Activated naive CD4-positive, alpha-beta T cell (primary cell): ENCODE data around the gene KATNB1.
A peak's percentile ranks its signal among the peaks of the same experiment; 100 is the strongest.
"Not testable (repeated sequence)": the region's sequence is repeated elsewhere in the genome, so short reads cannot be mapped to it uniquely, and the experiment has no call there.

Source experiments
- DNase-seq, 4 experiments: peaks; one replicate each; lab custom pipeline; 2025; lab: John Stamatoyannopoulos, UW

Gene KATNB1

DNA sequence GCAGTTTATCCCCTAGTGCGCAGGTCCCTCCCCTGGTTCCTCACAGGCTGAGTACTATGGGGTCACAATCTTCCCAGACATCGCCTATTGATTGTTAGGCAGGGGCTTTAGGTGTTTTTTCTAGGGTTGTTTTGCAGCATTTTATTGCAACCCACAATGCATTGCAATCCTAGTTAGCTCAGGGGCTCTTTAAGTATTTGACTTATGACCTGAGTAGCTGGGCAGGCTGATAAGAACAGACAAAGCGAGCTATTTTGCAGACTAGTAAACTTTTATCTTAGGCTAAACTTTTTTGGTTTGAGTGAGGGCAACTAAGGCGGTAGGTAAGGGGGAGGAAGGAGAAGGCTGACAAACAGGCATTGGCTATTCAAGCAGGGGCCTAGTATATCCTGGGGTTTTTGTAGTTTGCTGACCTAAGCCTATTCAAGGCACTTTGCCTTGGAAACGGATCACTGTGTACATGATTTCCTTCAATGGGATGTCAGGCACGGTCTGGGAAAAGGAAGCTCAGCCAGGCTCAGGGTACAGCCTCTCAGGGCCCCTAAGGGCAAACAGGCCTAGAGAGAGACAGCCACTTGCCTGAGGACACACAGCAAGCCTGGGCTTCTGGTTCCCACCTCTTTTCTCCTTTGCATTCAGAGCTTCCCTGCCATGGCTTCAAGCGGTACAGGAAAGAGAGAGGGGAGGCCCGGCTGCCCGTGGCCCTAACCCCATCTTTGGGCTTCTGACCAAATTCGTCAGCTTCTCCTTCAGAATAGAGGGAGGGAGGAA is 34.6 kb upstream of the KATNB1 start:
- no peak for DNase-seq

DNA sequence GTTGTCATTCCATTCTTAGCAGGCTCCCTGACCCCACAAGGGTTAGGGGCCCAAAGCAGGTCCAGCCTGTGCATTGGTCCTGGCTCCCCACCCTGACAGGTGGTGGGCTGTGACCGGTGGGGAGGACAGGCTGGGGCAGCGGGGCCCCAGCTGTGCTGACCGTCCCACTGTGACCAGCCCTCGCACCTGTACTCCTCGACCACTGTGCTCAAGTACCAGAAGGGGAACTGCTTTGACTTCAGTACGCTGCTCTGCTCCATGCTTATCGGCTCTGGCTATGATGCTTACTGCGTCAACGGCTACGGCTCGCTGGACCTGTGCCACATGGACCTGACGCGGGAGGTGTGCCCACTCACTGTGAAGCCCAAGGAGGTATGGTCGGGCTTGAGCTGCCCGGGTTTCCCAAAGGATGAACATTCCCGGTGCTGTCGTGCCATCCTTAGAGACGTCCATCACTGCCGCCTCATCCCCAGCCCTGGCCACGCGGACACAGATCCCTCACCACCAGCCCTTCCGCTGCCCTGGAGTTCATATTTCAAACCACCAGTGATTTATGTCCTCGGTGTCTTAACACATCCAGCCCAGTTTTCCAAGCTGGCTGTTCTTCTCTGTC is 33.7 kb upstream of the KATNB1 start:
- no peak for DNase-seq

GRCh38 chr16:57703416-57704010 is 32.1 kb upstream of the KATNB1 start:
- DNase-seq, result no peak

GRCh38 chr16:57704011-57704904 is 31.3 kb upstream of the KATNB1 start:
- no peak for DNase-seq

DNA sequence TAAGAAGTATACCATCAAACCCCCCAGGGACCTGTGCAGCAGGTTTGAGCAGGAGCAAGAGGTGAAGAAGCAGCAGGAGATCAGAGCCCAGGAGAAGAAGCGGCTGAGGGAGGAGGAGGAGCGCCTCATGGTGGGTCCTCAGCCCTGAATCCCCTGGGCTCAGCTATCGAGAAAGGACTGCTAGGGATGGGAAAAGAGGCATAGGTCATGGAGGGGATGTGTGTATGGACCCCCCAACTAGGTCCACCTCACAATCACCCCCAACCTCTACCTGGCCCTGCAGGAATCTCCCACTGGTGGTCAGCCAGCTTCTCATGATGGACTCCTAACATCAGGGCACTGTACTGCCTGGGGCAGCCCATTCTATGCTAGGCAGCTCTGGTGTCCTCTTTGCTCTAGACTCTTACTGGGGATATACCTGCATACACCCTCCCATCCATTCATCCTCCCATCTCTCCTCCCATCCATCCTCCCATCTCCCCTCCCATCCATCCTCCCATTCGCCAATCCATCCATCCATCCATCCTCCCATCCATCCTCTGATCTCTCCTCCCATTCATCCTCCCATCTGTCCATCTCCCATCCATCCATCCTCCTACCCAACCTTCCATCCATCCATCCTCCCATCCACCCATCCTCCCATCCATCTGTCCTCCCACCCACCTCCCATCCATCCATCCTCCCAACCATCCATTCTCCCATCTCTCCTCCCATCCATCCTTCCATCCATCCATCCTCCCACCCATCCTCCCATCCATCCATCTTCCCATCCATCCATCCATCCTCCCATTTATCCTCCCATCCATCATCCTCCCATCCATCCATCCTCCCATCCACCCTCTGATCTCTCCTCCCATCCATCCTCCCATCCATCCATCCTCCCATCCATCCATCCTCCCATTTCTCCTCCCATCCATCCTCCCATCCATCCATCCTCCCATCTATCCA is 30.4 kb upstream of the KATNB1 start:
- DNase-seq, result no peak

DNA sequence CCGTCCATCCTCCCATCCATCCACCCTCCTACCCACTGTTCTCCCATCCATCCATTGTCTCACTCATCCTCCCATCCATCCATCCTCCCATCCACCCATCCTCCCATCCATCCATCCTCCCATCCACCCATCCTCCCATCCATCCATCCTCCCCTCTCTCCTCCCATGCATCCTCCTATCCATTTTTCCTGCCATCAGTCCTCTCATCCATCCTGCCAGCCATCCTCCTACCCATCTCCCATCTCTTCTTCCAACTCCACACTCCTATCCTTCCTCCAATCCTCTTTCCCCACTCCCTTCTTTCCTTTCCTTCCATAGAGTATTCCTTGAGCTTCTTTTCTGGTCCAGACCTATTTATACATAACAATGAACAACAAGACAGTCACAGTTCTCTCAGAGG is 28.9 kb upstream of the KATNB1 start:
- DNase-seq, result no peak

- DNase-seq, result no peak
These were observed 28.2 kb upstream of the KATNB1 start for GRCh38 chr16:57707331-57707730.

GRCh38 chr16:57708168-57708567 is 27.4 kb upstream of the KATNB1 start:
- DNase-seq, result no peak

DNA sequence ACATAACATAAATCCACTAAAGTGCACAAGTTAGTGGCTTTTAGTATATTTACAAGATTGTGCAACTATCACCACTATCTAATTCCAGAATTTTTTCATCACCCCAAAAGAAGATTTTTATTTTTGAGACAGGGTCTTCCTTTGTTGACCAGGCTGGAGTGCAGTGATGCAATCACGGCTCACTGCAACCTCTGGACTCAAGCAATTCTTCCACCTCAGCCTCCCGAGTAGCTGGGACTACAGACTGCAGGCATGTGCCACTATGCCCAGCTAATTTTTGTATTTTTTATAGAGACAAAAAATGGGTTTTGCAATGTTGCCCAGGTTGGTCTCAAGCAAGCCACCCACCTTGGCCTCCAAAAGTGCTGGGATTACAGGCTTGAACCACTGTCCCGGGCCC is 25.9 kb upstream of the KATNB1 start:
- DNase-seq, result no peak

DNA sequence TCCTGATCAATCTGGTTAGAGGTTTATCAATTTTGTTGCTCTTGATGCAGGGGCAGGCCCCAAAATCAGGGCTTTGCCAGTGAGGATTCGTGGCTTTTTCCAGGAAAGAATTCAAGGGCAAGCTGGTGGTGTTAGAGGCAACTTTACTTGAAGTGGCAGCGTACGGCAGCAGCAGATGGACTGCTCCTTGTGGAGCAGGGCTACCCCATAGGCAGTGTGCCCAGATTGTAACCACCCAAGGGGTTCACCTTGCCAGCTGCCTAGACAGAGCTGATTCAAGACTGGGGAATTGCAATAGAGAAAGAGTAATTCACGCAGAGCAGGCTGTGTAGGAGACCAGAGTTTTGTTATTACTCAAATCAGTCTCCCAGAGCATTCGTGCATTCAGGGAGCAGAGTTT is 24.2 kb upstream of the KATNB1 start:
- no peak for DNase-seq

DNA sequence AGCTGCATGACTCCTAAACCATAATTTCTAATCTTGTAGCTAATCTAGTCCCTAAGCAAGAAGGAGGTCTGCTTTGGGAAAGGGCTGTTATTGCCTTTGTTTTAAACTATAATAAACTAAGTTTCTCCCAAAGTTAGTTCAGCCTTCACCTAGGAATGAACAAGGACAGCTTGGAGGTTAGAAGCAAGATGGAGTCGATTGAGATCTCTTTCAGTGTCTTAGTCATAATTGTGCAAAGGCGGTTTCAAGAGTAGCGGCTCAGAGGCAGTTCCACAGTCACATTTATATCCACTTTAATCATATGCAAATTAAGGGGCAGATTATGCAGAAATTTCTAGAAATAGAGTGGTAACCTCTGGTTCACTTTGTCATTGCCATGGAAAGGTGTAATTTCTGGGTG is 23.6 kb upstream of the KATNB1 start:
- no peak for DNase-seq

DNA sequence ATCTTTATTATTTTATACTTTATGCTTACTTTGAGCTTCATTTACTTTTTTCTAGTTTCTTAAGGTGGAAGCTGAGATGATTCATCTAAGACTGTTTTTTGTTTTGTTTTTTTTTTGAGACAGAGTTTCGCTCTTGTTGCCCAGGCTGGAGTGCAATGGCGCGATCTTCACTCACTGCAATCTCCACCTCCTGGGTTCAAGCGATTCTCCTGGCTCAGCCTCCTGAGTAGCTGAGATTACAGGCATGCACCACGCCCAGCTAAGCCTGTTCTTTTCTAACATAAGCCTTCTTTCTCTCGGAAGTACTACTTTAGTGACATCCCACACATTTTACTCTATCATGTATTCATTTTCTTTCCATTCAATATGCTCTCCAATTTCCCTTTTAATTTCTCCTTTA is 23.0 kb upstream of the KATNB1 start:
- DNase-seq, result not testable (repeated sequence)

DNA sequence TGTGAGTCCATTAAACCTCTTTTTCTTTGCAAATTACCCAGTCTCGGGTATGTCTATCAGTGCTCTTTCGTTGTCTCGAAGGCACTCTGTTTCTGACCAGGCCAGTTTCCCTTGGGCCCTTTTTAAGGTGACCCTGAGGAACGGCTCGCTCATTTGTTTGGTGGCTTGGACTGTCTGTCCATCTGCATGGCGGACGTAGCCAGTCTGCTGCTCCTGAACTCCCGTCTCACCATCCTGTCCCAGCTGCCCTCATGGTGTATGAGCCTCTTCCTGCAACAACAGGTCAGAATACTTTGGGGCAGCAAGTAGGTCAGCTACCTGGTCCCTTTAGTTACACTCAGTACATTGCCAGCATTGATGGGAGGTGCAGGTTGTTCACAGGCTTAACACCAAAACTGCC is 22.0 kb upstream of the KATNB1 start:
- DNase-seq, result no peak

DNA sequence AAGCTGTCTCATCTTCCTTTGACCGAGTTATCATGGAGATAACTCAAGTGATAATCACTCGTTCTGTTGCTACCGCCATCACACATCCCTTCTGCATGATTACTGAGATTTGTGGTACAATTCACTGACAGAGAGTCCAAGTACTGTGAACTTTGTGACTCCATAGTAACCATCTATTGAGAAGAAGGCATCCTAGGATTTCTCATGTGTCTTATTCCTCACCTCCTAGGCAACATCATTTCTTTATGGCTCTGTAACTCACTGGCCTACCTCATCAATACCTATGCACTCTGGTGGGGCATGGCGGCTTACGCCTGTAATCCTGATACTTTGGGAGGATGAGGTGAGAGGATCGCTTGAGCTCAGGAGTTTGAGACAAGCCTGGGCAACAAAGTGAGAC is 21.5 kb upstream of the KATNB1 start:
- no peak for DNase-seq

DNA sequence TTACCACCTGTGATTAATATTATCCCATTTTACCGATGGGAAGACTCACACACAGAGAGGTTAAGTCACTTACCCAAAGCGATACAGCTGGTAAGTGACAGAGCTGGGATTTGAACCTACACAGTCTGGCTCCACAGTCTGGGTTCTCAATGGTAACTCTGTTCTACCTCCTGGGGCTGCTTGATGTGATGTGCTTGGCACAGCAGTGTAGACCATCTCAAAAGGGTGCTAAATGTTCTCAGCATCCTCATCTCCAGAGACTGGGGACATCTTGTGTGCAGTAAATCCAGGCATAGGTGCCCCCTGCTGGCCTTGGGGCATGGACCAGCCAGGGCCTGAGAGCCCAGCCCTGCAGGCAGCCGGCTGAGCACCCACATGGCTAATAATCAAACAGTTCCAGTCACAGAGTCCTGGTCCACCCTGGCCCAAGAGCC is 15.4 kb upstream of the KATNB1 start:
- peak in 1 of 4 experiments; percentile 15 for DNase-seq

- DNase-seq, result no peak
These were observed 14.0 kb upstream of the KATNB1 start for GRCh38 chr16:57721356-57722209.

DNA sequence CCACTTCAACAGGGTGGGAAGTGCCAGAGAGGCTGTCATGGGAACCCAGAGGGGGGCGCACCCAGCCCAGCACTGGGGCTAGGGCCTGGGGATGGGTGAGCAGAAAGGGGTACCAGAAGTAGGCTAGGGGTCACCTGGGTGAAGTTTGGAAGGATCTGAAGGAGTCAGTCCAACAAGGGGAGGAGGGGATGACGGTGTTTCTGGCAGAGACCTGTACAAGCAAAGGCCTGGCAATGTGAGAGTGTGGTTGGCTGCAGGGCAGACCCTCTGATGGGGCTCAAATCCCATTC is 13.4 kb upstream of the KATNB1 start:
- no peak for DNase-seq

- no peak for DNase-seq
These were observed 12.9 kb upstream of the KATNB1 start for GRCh38 chr16:57722651-57723050.

GRCh38 chr16:57723170-57723569 is 12.4 kb upstream of the KATNB1 start:
- DNase-seq, result no peak

DNA sequence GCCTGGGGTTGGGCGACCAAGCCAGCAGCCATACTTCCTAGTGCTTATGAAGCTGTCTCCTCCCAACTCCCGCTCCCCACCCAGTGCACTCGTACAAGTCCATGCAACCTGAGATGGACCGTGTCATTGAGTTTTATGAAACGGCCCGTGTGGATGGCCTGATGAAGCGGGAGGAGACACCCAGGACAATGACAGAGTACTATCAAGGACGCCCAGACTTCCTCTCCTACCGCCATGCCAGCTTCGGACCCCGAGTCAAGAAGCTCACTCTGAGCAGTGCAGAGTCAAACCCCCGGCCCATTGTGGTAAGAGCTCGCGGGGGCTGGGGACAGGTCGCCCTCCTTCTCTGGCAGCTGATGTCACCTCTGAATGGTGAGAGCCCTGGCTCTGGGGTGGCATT is 11.0 kb upstream of the KATNB1 start:
- DNase-seq, result no peak

- no peak for DNase-seq
These were observed 10.4 kb upstream of the KATNB1 start for GRCh38 chr16:57725151-57725550.
